IMR-90 (cell line): Measurements from ENCODE around the gene FRMD1. TPM values are rescaled to one million over a fixed set of nuclear protein-coding genes. Genes with fewer than 3 reads are reported as not detected.

Experiments used
- ATAC-seq: fragments of 200-7000 bp; cut with Tn5 transposase; 2 replicates; pipeline ENCODE4 v1.9.1; 2020; ENCODE audit warnings: low read depth, mild to moderate bottlenecking, moderate library complexity
- BruUV-seq: library from RNA; stranded (reverse); fragments of 400-500 nt; replicated peaks from 2 replicates; lab custom pipeline; 2021; lab: Mats Ljungman, UMichigan
- CTCF ChIA-PET: fragments of 300-600 bp; formaldehyde crosslinking; extraction: SDS; loops from one replicate; lab custom pipeline; 2021; ENCODE audit warnings: antibody characterized with exemption; lab: Yijun Ruan, JAX
- POLR2A ChIA-PET: fragments of 300-600 bp; sonication (Branson Sonifier 250); formaldehyde crosslinking; loops from one replicate; lab custom pipeline; 2022; ENCODE audit warnings: antibody characterized with exemption; ENCODE audit not compliant: unreplicated experiment; lab: Charles Lee
- DNase-seq: peaks from one replicate; pipeline ENCODE4 v3.0.0; 2013
- H2AFZ ChIP-seq: replicated peaks from 2 replicates; pipeline ENCODE3; 2013; ENCODE audit warnings: low read length, mild to moderate bottlenecking; ENCODE audit not compliant: poor library complexity
- H2AK5ac ChIP-seq: 2 replicates; pipeline ENCODE4 v1.6.1; 2013; ENCODE audit warnings: low read depth, low read length, inconsistent platforms
- H2AK9ac ChIP-seq: replicated peaks from 2 replicates; pipeline ENCODE3; 2013; ENCODE audit warnings: mild to moderate bottlenecking, low read depth, low read length, moderate library complexity; ENCODE audit not compliant: poor library complexity
- H2BK120ac ChIP-seq: 2 replicates; pipeline ENCODE4 v1.6.1; 2013; ENCODE audit warnings: low read depth, low read length, inconsistent platforms
- H2BK15ac ChIP-seq: 3 replicates; pipeline ENCODE4 v1.6.1; 2013; ENCODE audit warnings: low read depth, low read length, inconsistent platforms
- H2BK20ac ChIP-seq: 2 replicates; pipeline ENCODE4 v1.6.1; 2013; ENCODE audit warnings: low read depth, mild to moderate bottlenecking, inconsistent platforms, low read length, moderate library complexity
- H2BK5ac ChIP-seq: 2 replicates; pipeline ENCODE4 v1.6.1; 2013; ENCODE audit warnings: mild to moderate bottlenecking, low read depth, low read length, inconsistent platforms; ENCODE audit not compliant: poor library complexity, severe bottlenecking
- H3K14ac ChIP-seq: replicated peaks from 2 replicates; pipeline ENCODE4 v1.6.1; 2013; ENCODE audit warnings: low read depth, low read length, inconsistent platforms
- H3K18ac ChIP-seq: 2 replicates; pipeline ENCODE4 v1.6.1; 2013; ENCODE audit warnings: low read depth, low read length, control low read depth
- H3K23ac ChIP-seq: 2 replicates; pipeline ENCODE4 v1.6.1; 2013; ENCODE audit warnings: low read depth, low read length, inconsistent platforms
- H3K27ac ChIP-seq: 2 replicates; pipeline ENCODE4 v1.5.1; 2013; ENCODE audit warnings: mild to moderate bottlenecking, control low read depth, low read length; ENCODE audit not compliant: insufficient read depth
- H3K27me3 ChIP-seq: 2 replicates; pipeline ENCODE4 v1.6.1; 2013; ENCODE audit warnings: low read length; ENCODE audit not compliant: control insufficient read depth, insufficient read depth
- H3K36me3 ChIP-seq: 2 replicates; pipeline ENCODE4 v1.6.1; 2013; ENCODE audit warnings: low read length, mixed read lengths; ENCODE audit not compliant: control insufficient read depth, insufficient read depth
- H3K4ac ChIP-seq: 2 replicates; pipeline ENCODE4 v1.6.1; 2013; ENCODE audit warnings: low read depth, low read length, inconsistent platforms
- H3K4me1 ChIP-seq: 2 replicates; pipeline ENCODE4 v1.6.1; 2013; ENCODE audit warnings: low read length, mixed read lengths; ENCODE audit not compliant: control insufficient read depth, insufficient read depth
- H3K4me2 ChIP-seq: 2 replicates; pipeline ENCODE4 v1.6.1; 2013; ENCODE audit warnings: low read depth, mild to moderate bottlenecking, control low read depth, low read length, moderate library complexity
- H3K4me3 ChIP-seq: 2 replicates; pipeline ENCODE4 v1.5.1; 2013; ENCODE audit warnings: low read depth, mild to moderate bottlenecking, control low read depth, low read length, moderate library complexity; ENCODE audit not compliant: insufficient read depth
- H3K56ac ChIP-seq: 2 replicates; pipeline ENCODE4 v1.6.1; 2013; ENCODE audit warnings: low read length, inconsistent platforms; ENCODE audit not compliant: insufficient read depth; ENCODE audit errors: extremely low read depth
- H3K79me1 ChIP-seq, 2 experiments: 2 replicates each; pipeline ENCODE4 v1.6.1; 2013; ENCODE audit warnings: low read length in 2 of 2, inconsistent platforms in 1 of 2, low read depth in 1 of 2
- H3K9ac ChIP-seq: 2 replicates; pipeline ENCODE4 v1.6.1; 2013; ENCODE audit warnings: low read depth, low read length, control low read depth
- H3K9me1 ChIP-seq: 2 replicates; pipeline ENCODE4 v1.6.1; 2013; ENCODE audit warnings: low read length, inconsistent platforms; ENCODE audit not compliant: insufficient read depth
- H3K9me3 ChIP-seq: 2 replicates; pipeline ENCODE4 v1.6.1; 2013; ENCODE audit warnings: low read length; ENCODE audit not compliant: control insufficient read depth, insufficient read depth
- H4K20me1 ChIP-seq: 2 replicates; pipeline ENCODE4 v1.6.1; 2013; ENCODE audit warnings: low read length, inconsistent platforms; ENCODE audit not compliant: insufficient read depth
- H4K5ac ChIP-seq: 2 replicates; pipeline ENCODE4 v1.6.1; 2013; ENCODE audit warnings: mild to moderate bottlenecking, low read depth, low read length, control low read depth
- H4K8ac ChIP-seq, 2 experiments: 2 replicates each; pipeline ENCODE4 v1.6.1; 2013; ENCODE audit warnings: low read depth in 2 of 2, low read length in 2 of 2, control low read depth in 1 of 2, inconsistent platforms in 1 of 2
- H4K91ac ChIP-seq: 2 replicates; pipeline ENCODE4 v1.6.1; 2013; ENCODE audit warnings: low read depth, low read length, inconsistent platforms; ENCODE audit not compliant: insufficient read depth
- BHLHE40 ChIP-seq: fragments of 150-350 bp; IDR thresholded peaks from 2 replicates; pipeline ENCODE4 v1.6.1; 2016; ENCODE audit warnings: mild to moderate bottlenecking, low read depth, low read length
- CEBPB ChIP-seq: IDR thresholded peaks from 2 replicates; pipeline ENCODE4 v1.6.1; 2012; ENCODE audit warnings: low read depth, low read length, improper control_type of control experiment
- CHD1 ChIP-seq: IDR thresholded peaks from 2 replicates; pipeline ENCODE4 v1.6.1; 2012; ENCODE audit warnings: low read depth, low read length, improper control_type of control experiment
- CTCF ChIP-seq: conservative IDR thresholded peaks from 2 replicates; pipeline ENCODE4 v1.5.1; 2012; ENCODE audit warnings: mild to moderate bottlenecking, low read depth, low read length, improper control_type of control experiment
- ELK1 ChIP-seq: fragments of 150-350 bp; IDR thresholded peaks from 2 replicates; pipeline ENCODE4 v1.6.1; 2016; ENCODE audit warnings: low read depth, mild to moderate bottlenecking, low read length, moderate library complexity, borderline replicate concordance
- FOS ChIP-seq: fragments of 150-350 bp; IDR thresholded peaks from 2 replicates; pipeline ENCODE4 v1.6.1; 2016; ENCODE audit warnings: low read depth, low read length
- MAFK ChIP-seq: IDR thresholded peaks from 2 replicates; pipeline ENCODE4 v1.6.1; 2012; ENCODE audit warnings: low read depth, low read length, improper control_type of control experiment
- MAZ ChIP-seq: IDR thresholded peaks from 2 replicates; pipeline ENCODE4 v1.6.1; 2012; ENCODE audit warnings: low read depth, mild to moderate bottlenecking, low read length, improper control_type of control experiment, moderate library complexity, borderline replicate concordance
- MXI1 ChIP-seq: IDR thresholded peaks from 2 replicates; pipeline ENCODE4 v1.6.1; 2012; ENCODE audit warnings: low read depth, mild to moderate bottlenecking, low read length, moderate library complexity, borderline replicate concordance
- NFE2L2 ChIP-seq: fragments of 150-350 bp; IDR thresholded peaks from 2 replicates; pipeline ENCODE4 v1.6.1; 2016; ENCODE audit warnings: low read depth, mild to moderate bottlenecking, low read length
- POLR2A ChIP-seq: IDR thresholded peaks from 2 replicates; pipeline ENCODE4 v1.6.1; 2012; ENCODE audit warnings: mild to moderate bottlenecking, low read depth, low read length
- RAD21 ChIP-seq: IDR thresholded peaks from 2 replicates; pipeline ENCODE4 v1.6.1; 2012; ENCODE audit warnings: low read length, improper control_type of control experiment
- RCOR1 ChIP-seq: IDR thresholded peaks from 2 replicates; pipeline ENCODE4 v1.6.1; 2012; ENCODE audit warnings: mild to moderate bottlenecking, low read length, improper control_type of control experiment; ENCODE audit not compliant: insufficient replicate concordance
- RFX5 ChIP-seq: IDR thresholded peaks from 2 replicates; pipeline ENCODE4 v1.8.0; 2012; ENCODE audit warnings: low read depth, mild to moderate bottlenecking, low read length, moderate library complexity
- SMC3 ChIP-seq: fragments of 150-350 bp; IDR thresholded peaks from 2 replicates; pipeline ENCODE4 v1.6.1; 2016; ENCODE audit warnings: low read depth, mild to moderate bottlenecking, antibody characterized with exemption, low read length, moderate library complexity
- USF2 ChIP-seq: fragments of 150-350 bp; IDR thresholded peaks from 2 replicates; pipeline ENCODE4 v1.6.1; 2017; ENCODE audit warnings: mild to moderate bottlenecking, antibody characterized with exemption, low read length, low read depth
- WGBS, 2 experiments: methylation state at CpG; one replicate each; pipeline versions ENCODE4 v1.1.5 to v1.1.7; 2013; ENCODE audit warnings: missing lambda C conversion rate in 2 of 2; ENCODE audit not compliant: insufficient read length in 1 of 2; ENCODE audit errors: extremely low coverage in 2 of 2; 5-methylcytosine and 5-hydroxymethylcytosine counted together
- dilution Hi-C: fragments of 300-500 bp; cut with HindIII; formaldehyde crosslinking; loops from one replicate; pipeline ENCODE4 v1.14.3; 2018; ENCODE audit warnings: low sequenced_read_pairs; ENCODE audit not compliant: unreplicated experiment
- in situ Hi-C: fragments of 300-500 bp; cut with MboI; formaldehyde crosslinking; loops from 3 replicates; pipeline ENCODE4 v1.14.3; 2019; ENCODE audit warnings: low sequenced_read_pairs, inconsistent platforms, mixed read lengths
- intact Hi-C: fragments of 100-400 bp; cut with micrococcal nuclease; formaldehyde crosslinking; loops from 2 replicates; pipeline ENCODE4 v1.10.0; 2022
- polyA plus RNA-seq, 3 experiments: library from polyadenylated mRNA; depleted of rRNA; stranded (reverse); fragments of >200 nt; gene quantifications; 2 replicates each; pipeline ENCODE4 v1.2.3, GENCODE V29; 2012; ENCODE audit warnings: low replicate concordance in 1 of 3
- total RNA-seq: library from RNA; depleted of rRNA; stranded (reverse); fragments of >200 nt; gene quantifications from 2 replicates; pipeline ENCODE4 v1.2.3, GENCODE V29; 2012

FRMD1 gene
- total and polyA plus RNA-seq, 2 of the 4 experiments (the other 2 are of a cell fraction): not detected

- H3K27ac ChIP-seq: no peak overlapping the region
- dilution Hi-C loops: no loop called here
- no peak for TF ChIP-seq POLR2A
- TF ChIP-seq CHD1: no peak
- TF ChIP-seq RFX5: no peak
- no peak for TF ChIP-seq MXI1
- TF ChIP-seq ELK1: no peak
- no peak for TF ChIP-seq MAZ
- no peak for TF ChIP-seq CEBPB
- no peak for TF ChIP-seq USF2
- TF ChIP-seq CTCF: no peak
- no peak for TF ChIP-seq MAFK
- no peak for TF ChIP-seq BHLHE40
- TF ChIP-seq FOS: no peak
- TF ChIP-seq RAD21: no peak
- TF ChIP-seq RCOR1: no peak
- TF ChIP-seq NFE2L2: no peak
- TF ChIP-seq SMC3: no peak
Observed at GRCh38 chr6:168016176-168016620, 62.8 kb downstream of the FRMD1 start.

More at GRCh38 chr6:168016176-168016620, 62.8 kb downstream of the FRMD1 start:
- H3K4me1 ChIP-seq: no peaks in the 10 kb centered on the region
- H2BK20ac ChIP-seq: no peak overlapping the region
- H4K91ac ChIP-seq: no peak overlapping the region
- H3K4me3 ChIP-seq: no peak overlapping the region
- no peak overlapping the region for H2BK120ac ChIP-seq
- ChIA-PET POLR2A (no interaction called here), CTCF (no interaction called here)
- no peaks in the 10 kb centered on the region for H3K9me1 ChIP-seq
- no peak overlapping the region for H3K56ac ChIP-seq
- H2AK9ac ChIP-seq: no peak overlapping the region
- no peak overlapping the region for H2AFZ ChIP-seq
- H3K27me3 ChIP-seq: peaks cover 13% of the 10 kb centered on the region
- BruUV-seq: no TSS peak
- no peak overlapping the region for H4K5ac ChIP-seq
- H3K9ac ChIP-seq: no peak overlapping the region
- H3K4me2 ChIP-seq: no peak overlapping the region
- no peak overlapping the region for H3K4ac ChIP-seq
- no peak overlapping the region for H3K18ac ChIP-seq
- no peak overlapping the region for H2AK5ac ChIP-seq
- no peak overlapping the region for H2BK15ac ChIP-seq
- H3K9me3 ChIP-seq: peaks cover 25% of the 10 kb centered on the region
- no peak for DNase-seq
- no peaks in the 10 kb centered on the region for H3K79me1 ChIP-seq
- H2BK5ac ChIP-seq: no peak overlapping the region
- WGBS, 2 experiments: 84% methylated on average over 9 of the region's 18 CpGs; no CpG with 5 or more reads in 1 of the 2 experiments
- H4K8ac ChIP-seq: no peak overlapping the region
- no peak overlapping the region for H3K14ac ChIP-seq
- in situ Hi-C loops (no loop called here), intact Hi-C loops (no loop called here)
- no peak for ATAC-seq
- H4K20me1 ChIP-seq: no peaks in the 10 kb centered on the region
- H3K23ac ChIP-seq: no peak overlapping the region
- no peaks in the 10 kb centered on the region for H3K36me3 ChIP-seq
